ENCODE results near the gene CCNDBP1. TPM values are rescaled to one million over a fixed set of nuclear protein-coding genes. Genes with fewer than 3 reads are reported as not detected.
"Not testable (repeated sequence)": the region's sequence is repeated elsewhere in the genome, so short reads cannot be mapped to it uniquely, and the experiment has no call there.

Gene CCNDBP1
- total RNA-seq, 1 experiment from 2014 or later = 90.1 TPM

DNA sequence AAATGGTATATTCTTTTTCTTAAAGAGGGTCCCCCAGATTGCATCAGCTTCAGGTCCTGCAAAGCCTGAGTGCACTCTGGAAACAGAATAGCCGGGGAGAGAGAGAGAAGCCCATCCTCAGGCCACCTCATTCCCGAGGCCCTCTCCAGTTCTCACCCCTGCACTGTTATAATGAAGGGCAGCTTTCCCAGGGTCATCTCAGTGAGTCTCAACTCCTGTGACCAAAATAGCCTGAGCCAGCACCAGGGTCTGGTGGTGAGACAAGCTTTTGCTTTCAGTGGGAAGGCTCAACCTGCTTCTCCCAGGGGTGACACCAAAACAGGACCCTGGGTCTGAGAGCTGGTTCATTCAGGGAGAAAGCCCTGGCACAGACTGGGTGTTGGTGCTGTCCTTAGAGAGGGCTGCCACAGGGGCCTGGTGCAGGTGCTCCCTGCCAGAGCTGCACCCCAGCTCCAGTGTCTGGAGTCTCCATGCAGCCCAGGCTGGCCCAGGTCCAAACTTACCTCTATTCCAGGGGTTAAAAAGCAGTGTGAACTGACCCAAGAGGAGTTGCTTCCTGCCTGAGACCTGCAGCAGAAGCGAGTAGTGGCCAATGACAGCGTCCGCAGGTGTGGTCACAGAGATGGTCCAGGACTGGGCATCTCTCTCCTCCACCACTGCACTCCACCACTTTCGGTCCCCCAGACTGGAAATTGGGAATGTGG lies 29.5 kb downstream of the CCNDBP1 start:
- no peak for DNase-seq (ENCODE audit: low read depth)

DNA sequence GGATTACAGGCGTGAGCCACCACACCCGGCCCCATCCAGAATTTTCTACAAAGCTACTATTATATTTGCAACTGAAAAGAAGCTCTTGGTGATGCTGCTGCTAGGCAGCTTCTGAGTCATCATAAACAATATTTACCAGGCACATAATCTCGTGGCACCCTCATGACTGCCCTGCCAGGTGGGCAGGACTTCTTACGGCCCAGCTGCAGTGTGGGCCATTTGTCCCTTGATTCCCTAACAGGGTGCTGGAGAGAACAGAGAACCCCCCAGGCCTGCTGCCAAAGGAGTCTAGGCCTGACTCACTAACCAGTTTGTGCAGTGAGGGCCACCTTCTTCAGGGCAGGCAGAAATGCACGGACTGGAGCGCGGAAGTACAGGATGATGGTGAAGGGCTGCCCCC lies 30.8 kb downstream of the CCNDBP1 start:
- DNase-seq (ENCODE audit: low read depth) = peak; percentile 50

DNA sequence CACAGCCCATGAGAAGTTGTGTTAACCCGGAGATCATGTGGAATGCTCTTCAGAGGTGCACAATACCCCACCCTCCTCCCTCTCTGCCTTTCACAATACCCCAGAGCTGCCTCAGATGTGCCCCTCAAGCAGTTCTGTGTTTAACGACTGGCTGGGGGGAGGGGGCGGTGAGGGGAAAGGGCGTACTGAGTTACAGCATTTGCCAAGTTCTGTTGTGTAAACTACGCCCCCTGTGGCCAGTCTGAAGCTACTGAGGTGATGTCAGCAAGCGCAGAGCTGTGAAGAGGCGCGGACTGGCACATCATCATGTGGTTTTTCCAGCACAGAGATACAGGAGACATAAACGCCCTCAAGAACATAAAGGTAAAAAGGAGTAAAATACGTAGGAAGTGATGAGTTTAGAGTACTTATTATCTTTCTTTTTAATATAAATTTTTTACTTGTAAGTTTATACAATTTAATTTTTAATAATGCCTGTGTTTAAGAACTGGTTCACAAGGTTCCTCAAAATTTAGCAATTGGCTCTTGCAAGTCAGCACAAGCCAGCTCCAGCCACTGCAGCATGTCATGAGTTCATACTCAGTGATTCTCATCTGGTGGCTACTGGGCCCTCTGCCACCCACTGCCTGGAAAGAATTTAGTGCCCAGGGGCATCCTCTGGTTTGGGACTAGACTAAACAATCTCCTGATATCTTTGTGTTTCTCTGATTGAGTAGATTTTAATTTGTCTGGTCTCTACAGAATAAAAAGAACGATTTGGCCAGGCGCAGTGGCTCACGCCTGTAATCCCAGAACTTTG lies 33.9 kb downstream of the CCNDBP1 start:
- peak; percentile 95 for DNase-seq (ENCODE audit: low read depth)

DNA sequence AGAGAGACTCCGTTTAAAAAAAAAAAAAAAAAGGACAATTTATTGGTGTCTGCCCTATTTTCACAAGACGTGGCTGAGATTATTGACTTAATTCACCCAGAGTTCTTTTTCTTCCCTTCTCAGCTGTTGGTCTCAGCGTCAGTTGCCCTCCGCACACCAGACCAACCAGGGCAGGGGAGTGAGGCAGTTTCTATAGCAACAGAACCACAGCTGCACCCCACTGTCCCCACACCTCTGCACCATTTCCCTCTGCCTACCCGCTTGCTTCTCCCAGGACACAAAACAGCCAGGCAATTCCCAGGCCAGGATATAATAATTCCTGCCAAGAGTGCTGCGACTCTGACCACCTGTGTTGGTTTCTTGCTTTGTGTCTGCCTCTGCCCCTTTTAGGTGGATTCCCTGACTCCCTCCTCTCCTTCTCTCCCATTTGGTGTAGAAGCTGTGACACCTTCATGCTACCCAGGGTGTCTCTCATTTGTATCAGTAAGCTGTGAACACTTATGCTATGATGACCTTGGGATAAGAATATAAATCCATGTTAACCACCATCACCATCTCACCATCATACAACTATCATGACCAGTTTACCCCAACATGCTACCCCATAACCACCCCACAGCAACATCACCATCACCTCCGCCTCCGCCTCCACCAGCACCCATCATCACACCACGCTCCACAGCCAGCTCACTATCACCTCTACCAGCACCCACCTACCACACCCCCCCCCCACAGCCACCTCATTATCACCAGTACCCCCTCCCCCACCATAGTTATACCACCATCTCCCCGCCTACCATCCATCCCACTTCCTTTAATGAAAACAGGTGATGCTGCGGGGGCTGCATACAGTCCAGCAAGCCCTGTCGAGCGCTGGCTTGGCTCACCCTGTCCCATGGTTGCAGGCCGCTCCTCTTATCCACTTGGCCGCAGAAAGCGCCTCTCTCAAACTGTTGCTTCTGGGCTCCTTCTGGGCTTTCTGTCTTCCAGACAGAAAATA lies 35.0 kb downstream of the CCNDBP1 start:
- DNase-seq (ENCODE audit: low read depth) = no peak

DNA sequence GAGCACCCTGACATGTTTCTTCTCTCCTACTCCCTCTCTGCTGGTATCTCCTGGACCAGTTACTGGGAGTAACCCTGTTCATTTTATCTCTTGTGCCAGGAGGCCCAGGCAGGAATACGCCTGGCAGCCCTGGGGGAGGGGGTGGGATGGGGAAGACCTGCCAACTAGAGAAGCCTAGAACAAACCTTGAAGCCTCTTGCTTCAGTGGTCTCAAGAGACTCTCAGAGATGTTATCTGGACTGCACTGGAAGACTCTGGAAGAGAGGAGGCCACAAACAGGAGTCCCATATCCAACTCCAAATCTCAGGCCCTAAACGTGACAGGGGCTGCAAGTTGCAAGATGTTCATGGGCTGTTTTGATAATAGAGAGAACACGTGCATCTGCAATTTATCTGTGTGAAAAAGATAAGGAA lies 35.8 kb downstream of the CCNDBP1 start, which contains the start of gene EPB42:
EPB42 (minus strand) TSS at position 28 of the 413 bp plus-strand sequence. CDS start 193 bp downstream, outside the sequence.
- DNase-seq (ENCODE audit: low read depth) = no peak

DNA sequence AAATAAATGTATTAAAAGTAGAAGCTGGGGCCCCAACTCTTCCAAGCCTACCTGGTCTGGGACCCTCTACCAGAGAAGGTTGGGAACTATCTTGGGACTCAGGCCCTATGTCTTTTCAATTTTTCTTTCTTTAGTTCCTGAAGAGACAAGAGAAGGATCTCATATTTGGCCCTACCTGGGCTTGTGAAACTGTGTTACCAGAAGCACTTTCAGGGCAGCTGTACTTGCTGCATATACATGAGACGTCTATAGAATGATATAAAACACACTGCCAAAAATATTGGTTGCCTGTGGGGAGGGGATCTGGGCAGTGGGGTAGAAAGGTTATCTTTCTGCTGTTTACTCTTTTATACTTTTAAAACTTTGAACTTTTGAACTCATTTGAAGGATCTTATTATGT lies 36.2 kb downstream of the CCNDBP1 start:
- DNase-seq (ENCODE audit: low read depth) = no peak

DNA sequence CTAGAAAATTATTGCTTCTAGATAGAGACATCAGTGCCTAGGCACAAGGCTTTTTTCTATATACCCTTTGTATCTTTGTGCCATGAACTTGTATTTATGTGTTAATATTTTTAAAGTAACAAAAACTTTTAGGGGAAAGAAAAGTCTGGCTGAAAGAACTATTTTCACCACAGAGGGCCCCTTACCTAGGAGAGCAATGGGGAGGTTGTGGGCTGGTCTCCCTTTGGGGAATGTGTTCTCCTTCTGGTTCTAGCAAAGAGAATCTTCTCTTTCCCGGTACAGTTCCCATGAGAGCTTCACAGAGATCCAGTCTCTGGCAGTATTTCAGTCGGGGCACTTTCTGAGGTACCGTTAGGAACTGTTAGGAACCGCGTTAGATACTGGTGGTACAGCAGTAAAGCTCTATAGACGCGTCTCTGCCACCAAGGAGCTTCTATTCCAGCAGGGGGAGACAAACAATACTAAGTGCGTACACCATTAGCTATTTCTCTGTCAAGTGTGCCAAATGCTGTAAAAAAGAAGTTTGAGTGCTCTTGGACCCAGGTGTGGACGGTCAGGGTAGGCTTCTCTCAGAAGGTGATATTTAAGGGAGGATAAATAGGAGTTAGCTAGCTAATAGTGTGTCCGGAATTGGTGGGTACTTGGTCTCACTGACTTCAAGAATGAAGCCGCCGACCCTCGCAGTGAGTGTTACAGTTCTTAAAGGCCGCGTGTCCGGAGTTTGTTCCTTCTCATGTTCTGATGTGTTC lies 40.2 kb downstream of the CCNDBP1 start:
- DNase-seq (ENCODE audit: low read depth) = peak; percentile 73

DNA sequence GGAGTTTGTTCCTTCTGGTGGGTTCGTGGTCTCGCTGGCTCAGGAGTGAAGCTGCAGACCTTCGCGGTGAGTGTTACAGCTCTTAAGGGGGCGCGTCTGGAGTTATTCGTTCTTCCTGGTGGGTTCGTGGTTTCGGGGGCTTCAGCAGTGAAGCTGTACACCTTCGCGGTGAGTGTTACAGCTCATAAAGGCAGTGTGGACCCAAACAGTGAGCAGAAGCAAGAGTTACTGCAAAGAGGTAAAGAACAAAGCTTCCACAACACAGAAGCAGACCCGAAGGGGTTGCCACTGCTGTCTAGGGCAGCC lies 40.7 kb downstream of the CCNDBP1 start:
- not testable (repeated sequence) for DNase-seq (ENCODE audit: low read depth)

DNA sequence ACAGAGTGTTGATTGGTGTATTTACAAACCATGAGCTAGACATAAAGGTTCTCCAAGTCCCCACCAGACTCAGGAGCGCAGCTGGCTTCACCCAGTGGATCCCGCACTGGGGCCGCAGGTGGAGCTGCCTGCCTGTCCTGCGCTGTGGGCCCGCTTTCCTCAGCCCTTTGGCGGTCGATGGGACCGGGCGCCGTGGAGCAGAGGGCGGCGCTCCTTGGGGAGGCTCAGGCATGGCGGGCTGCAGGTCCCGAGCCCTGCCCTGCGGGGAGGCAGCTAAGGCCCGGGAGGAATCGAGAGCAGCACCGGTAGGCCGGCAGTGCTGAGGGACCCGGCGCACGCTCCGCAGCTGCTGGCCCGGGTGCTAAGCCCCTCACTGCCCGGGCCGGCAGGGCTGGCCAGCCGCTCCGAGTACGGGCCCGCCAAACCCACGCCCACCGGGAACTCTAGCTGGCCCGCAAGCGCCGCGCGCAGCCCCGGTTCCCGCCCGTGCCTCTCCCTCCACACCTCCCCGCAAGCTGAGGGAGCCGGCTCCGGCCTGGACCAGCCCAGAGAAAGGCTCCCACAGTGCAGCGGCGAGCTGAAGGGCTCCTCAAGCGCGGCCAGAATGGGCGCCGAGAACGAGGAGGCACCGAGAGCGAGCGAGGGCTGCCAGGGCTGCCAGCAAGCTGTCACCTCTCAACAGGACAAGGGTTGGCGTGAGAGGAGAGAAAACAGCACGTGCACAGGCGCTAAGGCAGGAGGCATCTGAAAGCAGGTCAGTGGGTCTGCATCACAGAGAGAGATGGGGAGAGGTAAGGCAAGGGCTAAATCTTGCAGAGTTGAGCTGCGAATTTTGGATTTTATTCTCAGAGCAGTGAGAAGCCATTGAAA lies 41.5 kb downstream of the CCNDBP1 start:
- DNase-seq (ENCODE audit: low read depth) = no peak

DNA sequence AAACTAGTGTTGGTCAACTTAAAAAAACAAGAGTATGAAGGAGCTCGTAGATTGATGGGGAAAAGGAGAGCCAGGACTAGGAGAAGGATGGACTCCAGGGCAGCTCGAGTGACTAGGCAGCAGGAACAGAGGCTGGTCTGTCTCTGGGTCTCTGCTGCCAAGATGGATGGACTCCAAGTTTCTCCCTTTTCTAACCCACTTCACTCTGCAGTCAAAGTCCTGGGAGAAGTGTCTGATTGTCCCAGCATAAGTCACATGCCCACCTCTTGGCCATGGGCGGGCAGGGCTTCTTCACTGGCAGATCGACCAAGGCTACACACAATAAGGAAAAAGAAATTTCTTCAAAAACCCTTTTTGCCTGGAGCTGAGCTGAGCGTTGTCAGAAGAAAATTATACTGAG lies 44.8 kb downstream of the CCNDBP1 start:
- DNase-seq (ENCODE audit: low read depth) = no peak

DNA sequence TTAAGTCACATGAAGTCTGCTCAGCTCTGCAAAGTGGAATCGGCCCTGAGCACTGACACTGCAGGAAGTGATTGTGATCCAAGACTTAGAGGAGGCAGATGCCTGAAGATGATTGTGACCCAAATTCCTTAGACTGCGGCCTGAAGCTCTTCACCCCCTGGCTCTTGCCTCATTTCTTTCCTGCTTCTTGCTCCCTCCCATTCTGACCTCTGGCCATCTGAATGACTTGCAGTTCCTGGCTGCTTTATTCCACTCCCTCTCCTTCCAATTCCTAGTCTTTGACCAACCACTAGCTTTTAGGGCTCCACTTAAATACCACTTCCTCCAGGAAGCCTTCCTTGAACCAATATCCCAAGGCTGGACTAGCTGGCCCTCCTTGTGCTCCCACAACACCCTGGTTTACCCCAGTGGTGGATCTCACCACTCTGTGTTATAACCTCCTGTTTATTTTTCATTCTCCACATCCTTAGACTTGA lies 45.5 kb downstream of the CCNDBP1 start:
- peak; percentile 38 for DNase-seq (ENCODE audit: low read depth)

DNA sequence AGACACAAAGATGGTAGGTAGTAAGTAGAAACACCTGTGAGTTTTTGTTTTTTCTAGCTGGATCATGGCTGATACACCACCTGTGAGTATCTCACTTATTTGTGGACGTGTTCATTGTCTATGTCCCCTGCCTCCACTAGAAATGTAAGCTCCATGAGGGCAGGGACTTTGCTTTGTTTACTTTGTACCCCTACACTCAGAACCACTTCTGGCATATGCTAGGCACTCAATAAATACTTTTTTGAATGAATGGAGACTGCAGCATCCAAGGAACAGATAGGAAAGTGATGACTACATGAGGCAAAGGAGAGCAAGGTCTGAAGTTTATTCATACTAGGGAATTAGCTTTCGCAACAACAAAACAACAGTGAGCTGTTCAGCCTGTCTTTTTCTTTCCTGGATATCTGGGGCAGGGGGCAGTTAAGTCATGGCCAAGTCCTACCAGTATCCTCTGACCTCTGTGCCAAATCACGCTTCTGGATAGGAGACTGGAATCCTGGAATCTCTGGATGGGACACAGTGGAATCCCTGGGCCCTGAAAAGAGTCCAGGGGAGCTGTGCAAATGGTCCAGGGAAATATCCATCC lies 47.2 kb downstream of the CCNDBP1 start:
- no peak for DNase-seq (ENCODE audit: low read depth)

DNA sequence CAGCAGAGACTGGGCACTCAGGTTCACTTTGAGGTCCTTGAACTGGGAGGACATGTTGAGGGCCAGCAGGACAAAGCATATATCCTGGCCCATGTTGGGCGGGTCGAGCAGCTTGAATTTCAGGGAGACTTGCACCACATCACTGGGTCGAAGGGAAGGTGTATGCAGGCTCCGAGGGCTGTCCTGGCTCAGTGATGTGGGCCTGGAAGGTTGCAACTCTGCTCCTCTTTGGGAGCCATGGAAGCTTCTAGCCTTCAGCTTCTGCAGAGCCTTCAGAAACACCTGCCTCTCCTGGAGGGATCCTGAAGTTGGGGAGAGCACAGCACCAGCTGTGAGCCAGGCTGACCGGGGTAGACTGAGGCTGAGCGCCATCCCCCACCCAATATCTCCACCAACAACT lies 50.3 kb downstream of the CCNDBP1 start:
- DNase-seq (ENCODE audit: low read depth) = no peak

DNA sequence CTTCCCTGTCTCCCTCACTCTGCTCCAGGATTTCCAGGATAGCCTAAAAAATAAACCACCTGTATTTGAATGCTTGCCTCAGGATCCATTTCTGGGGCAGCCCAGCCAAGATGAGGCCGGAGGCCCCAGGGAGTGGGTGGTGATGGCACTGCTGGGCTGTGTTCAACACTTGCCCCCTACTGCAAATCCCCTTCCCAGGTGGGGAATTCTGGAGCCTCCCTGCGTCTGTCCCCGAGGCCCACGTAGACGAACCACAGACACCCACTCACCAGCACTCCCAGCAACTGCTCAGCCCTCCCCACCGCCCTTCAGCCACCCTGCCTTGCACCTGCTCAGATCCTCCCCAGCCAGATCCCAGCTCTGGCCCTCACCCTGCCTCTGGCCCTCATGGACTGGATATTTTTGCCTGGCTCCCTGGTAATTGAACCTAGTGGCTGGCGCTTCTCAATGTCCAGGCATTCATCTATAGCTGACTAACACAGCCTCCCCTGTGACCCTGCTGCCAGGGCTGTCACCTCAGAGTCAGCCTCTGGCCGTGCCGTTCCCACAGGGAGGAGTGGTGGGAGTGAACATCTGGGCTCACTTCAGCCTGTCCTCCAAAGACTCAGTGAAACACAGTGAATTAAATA lies 52.8 kb downstream of the CCNDBP1 start:
- peak; percentile 18 for DNase-seq (ENCODE audit: low read depth)

DNA sequence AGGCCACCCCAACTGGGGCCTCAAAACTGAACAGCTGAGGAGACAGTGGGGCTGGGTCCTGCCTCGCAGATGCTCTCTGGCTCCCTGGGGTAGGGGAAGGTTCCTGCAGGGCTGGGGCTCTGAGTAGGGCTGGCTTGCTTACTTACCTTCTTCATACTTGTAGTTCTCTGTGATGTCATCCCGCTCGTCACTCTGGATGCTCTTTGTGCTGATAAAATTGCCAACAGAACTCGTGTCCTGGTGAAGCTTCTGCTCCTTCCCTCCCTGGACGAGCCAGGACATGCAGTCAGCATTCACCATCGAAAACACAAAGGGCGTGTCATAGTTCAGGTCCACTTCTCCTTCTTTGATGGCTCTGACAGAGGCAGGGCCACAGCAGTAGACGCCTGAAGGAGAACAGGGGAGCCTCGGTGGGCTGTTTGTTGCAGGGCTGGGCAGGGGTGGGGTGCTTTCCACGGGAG lies 53.5 kb downstream of the CCNDBP1 start:
- DNase-seq (ENCODE audit: low read depth) = no peak

DNA sequence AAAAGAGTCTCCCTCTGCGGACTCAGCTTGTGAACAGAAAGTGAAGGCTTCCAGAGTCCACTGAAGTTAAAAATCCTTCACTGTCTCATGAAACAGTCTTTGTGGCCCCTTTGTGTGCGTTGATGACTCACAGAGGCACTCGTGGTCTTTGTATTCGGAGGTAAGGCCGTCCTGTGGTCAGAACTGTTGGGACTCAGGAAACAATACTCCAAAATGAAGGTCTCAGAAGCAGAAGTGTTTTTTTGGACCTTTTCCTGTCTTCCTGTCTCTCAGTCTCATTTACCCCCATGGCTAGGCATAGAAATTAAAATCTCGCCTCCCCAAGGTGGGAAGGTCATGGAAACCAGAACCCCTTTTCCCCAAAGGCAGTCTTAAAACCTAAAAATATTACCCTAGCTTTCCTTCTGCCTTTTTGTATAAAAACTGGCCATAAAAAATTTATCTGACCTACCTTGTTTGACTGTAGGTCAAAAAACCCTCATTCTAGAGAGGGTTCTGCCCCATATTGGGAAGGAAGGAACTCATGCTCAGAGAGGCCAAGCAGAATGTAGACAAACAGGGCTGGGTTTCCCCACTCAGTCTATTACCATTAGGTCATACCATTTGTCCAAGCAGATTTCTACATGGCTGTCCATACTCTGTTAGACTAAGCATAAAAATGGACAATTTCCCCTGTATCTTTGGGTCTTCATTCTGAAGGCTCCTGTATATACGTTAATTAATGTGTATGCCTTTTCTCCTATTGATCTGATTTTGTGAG lies 54.7 kb downstream of the CCNDBP1 start:
- peak; percentile 76 for DNase-seq (ENCODE audit: low read depth)

DNA sequence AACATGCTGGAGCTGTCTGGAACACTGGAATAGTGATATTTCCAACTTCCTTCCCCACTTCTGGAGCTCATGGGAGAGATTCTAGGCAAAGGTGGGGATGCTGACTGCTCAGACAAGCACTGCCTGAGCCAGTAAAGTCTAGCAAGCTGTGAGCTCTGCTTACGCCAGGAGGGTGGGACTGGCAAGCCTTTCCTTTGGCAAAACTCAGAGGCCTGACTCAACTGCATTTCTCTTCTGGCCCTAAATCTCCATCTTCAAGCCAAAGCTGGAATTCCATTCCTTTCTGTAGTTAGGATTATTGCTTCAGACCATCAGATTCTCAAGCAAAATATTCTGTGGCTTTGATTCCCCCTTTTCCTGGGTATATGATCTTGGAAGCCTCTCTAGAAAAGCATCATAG lies 55.9 kb downstream of the CCNDBP1 start:
- no peak for DNase-seq (ENCODE audit: low read depth)

DNA sequence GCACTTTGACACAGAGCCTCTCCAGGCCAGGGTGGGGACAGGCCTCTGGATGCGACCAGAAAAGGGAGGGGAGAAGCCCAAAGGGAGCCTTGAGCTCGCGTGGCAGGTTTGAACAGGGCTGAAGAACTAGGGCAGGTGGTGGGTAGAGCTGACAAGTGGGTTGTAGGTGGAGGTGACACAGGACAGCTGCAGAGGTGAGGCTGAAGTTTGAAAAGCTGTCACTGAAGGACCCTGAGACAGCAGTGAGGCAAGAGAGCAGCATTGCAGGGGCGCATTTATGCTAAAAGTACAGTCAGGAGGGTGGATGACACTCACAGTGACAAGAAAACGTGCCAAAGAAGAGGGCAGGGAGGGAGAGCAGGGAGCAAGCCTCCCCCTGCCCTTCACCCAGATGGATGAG lies 57.4 kb downstream of the CCNDBP1 start:
- no peak for DNase-seq (ENCODE audit: low read depth)

Measured in RPMI7951 (cell line).